ENCODE data around the gene SGSH. TPM values are rescaled to one million over a fixed set of nuclear protein-coding genes. Genes with fewer than 3 reads are reported as not detected.
"Not testable (repeated sequence)": the region's sequence is repeated elsewhere in the genome, so short reads cannot be mapped to it uniquely, and the experiment has no call there.

Gene SGSH
- total RNA-seq, 1 donor from 2014 or later = 12.4 TPM

- ATAC-seq (no peak), DNase-seq (ENCODE audit: missing footprints) (peak; percentile 55)
- intact Hi-C loops (cut with DNase I) = no loop called here
Measured at GRCh38 chr17:80217703-80218362, 2.3 kb downstream of the SGSH start.

- intact Hi-C loops (cut with DNase I) = no loop called here
- peak; percentile 61 for DNase-seq (ENCODE audit: missing footprints)
- ATAC-seq = no peak
Measured at GRCh38 chr17:80216473-80217456, 3.4 kb downstream of the SGSH start.

DNA sequence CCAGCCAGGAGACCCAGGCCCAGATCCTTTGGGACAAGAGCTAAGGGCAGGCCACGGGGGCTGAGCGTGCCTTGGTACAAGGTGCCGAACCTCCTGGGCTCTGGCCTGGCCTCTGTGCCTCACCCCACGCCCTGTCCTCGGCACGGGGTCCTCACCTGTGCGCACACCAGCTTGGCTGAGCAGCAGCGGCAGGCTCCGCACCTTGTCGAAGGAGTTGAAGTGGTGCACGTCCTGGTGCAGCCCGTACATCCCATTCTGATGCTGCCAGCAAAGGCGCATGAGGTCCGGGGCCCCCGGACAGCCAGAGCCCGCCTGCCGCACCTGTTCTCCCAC, 5.3 kb downstream of the SGSH start:
- no peak for ATAC-seq
- peak; percentile 64 for DNase-seq (ENCODE audit: missing footprints)
- intact Hi-C loops (cut with DNase I) = no loop called here

DNA sequence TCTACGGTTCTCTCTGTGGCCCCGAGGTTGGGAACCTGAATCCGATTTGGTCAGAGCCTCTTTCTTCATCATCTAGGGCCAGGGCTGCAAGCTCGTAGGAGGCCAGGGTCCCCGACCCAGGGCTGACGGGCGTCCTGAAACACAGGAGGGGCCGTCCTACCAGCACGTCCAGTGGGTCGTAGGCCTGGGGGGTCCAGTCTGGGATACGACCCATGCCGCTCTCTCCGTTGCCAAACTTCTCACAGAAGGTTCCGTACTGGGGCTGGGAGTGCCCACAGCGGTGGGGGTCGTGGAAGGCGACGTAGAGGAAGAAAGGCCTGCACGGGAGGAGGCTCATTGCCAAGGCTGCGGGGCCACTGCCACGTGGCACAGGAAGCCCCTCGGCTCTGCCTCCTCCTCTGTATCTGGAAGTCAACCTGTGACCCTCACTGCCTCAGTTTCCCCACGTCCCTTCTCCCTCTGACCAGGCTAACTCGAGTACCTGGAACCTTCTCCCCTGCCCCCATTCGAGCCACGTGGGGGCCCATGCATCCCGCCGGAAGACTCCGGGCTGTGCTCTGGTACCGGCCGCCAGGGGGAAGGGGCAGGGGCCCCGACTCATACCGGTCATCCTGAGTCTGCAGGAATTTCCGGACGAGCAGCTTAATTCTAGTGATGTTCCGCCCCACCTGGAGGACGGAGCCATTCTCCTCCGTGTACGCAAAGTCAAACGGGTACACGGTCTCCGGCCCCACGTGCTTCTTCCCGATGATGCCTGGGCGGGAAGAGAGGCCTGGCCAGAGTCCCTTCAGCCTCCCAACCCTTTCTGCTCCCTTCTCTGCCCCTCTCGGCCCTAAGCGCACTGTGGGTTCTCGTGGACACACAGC, 5.9 kb downstream of the SGSH start:
- peak; percentile 64 for DNase-seq (ENCODE audit: missing footprints)
- no peak for ATAC-seq
- intact Hi-C loops (cut with DNase I) = no loop called here

- intact Hi-C loops (cut with DNase I) = no loop called here
- ATAC-seq (no peak), DNase-seq (ENCODE audit: missing footprints) (peak; percentile 57)
Measured at GRCh38 chr17:80213643-80213975, 6.5 kb downstream of the SGSH start.

DNA sequence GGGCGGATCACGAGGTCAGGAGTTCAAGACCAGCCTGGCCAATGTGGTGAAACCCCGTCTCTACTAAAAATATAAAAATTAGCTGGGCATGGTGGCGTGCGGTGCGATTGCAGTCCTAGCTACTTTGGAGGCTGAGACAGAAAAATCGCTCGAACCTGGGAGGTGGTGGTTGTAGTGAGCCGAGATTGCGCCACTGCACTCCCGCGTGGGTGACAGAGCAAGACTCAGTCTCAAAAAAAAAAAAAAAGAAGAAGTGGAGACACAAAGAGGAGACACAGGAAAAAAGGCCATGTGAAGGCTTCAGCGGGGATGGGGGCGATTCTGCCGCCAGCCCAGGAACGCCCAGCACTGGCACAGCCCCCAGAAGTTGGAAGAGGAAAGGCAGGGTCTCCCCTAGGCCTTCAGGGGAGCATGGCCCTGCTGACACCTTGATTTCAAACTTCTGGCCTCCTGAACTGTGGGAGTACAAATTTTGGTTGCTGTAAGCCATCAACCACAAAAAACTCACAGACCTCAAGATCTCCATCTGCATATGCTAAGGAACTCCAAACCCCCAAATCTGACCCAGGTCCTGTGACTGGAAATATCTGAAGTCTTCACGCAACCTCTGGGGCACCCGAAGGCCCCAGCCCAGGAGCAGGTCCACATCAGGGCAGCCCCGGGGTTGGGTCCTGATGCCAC, 7.0 kb downstream of the SGSH start:
- intact Hi-C loops (cut with DNase I) = no loop called here
- no peak for ATAC-seq

DNA sequence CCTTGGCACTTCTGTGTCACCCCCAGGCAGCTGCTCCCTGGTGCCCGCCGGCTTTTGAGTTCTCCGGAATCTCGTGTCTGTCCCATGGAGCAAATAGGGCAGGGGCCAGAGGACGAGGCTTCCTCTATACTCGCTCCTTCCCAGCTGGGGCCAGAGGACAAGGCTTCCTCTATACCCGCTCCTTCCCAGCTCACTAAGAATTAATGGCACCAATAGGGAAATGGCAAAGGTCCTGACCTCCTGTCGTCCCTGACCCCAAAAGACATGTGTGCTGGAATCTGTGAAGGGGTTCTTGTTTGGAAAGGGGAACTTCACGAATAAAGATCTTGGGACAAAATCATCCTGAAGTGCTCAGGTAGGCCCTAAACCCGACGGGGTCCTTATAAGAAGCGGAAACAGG, 7.6 kb downstream of the SGSH start:
- intact Hi-C loops (cut with DNase I) = no loop called here
- no peak for DNase-seq (ENCODE audit: missing footprints)
- ATAC-seq = no peak

More for the DNA sequence above, 7.0 kb downstream of the SGSH start:
- peak; percentile 81 for DNase-seq (ENCODE audit: missing footprints)

- peak; percentile 43 for DNase-seq (ENCODE audit: missing footprints)
- intact Hi-C loops (cut with DNase I) = no loop called here
- ATAC-seq = no peak
Measured at GRCh38 chr17:80212109-80212508, 8.0 kb downstream of the SGSH start.

- ATAC-seq = no peak
- peak; percentile 51 for DNase-seq (ENCODE audit: missing footprints)
- intact Hi-C loops (cut with DNase I) = no loop called here
Measured at GRCh38 chr17:80210348-80211108, 9.6 kb downstream of the SGSH start.

DNA sequence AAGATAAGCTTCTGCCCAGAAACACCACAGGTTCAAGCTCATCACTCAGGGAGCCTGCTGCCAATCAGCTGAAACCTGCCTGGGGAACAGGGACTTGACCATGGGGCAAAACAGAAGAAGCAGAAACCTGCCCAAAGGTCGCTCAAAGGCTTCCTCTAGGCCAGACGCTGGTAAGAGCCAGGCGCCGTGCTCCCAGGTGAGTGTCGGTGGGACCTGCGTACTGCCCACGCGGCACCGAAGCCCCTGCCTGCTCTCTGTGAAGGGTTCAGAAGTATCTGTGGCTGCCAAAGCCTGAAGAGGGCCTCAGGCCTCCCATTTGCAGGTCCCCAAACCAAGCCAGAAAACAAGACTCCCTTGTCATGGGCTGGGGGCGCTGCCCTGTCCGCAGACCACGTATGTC, 10.4 kb downstream of the SGSH start:
- ATAC-seq (no peak), DNase-seq (ENCODE audit: missing footprints) (peak; percentile 20)
- intact Hi-C loops (cut with DNase I) = no loop called here

DNA sequence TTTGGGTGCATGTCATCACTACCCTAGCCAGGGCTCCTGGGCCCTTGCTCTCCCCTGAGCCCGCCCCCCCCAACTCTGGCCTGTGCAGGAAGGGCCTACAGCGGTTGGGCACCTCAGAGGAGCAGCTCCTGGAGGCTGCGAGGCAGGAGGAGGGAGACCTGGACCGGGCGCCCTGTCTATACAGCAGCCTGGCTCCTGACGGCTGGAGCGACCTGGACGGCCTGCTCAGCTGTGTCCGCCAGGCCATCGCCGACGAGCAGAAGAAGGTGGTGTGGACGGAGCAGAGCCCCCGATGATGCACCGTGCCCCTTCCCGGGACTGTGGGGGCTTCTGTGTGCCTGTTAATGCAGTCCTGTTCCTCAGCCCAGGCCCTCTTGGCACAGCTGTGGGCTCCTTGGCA, 12.1 kb downstream of the SGSH start:
- intact Hi-C loops (cut with DNase I) = no loop called here
- DNase-seq (ENCODE audit: missing footprints) = peak; percentile 64
- ATAC-seq = no peak

- ATAC-seq = no peak
- intact Hi-C loops (cut with DNase I) = no loop called here
- no peak for DNase-seq (ENCODE audit: missing footprints)
Measured at GRCh38 chr17:80205811-80206210, 14.3 kb downstream of the SGSH start.

DNA sequence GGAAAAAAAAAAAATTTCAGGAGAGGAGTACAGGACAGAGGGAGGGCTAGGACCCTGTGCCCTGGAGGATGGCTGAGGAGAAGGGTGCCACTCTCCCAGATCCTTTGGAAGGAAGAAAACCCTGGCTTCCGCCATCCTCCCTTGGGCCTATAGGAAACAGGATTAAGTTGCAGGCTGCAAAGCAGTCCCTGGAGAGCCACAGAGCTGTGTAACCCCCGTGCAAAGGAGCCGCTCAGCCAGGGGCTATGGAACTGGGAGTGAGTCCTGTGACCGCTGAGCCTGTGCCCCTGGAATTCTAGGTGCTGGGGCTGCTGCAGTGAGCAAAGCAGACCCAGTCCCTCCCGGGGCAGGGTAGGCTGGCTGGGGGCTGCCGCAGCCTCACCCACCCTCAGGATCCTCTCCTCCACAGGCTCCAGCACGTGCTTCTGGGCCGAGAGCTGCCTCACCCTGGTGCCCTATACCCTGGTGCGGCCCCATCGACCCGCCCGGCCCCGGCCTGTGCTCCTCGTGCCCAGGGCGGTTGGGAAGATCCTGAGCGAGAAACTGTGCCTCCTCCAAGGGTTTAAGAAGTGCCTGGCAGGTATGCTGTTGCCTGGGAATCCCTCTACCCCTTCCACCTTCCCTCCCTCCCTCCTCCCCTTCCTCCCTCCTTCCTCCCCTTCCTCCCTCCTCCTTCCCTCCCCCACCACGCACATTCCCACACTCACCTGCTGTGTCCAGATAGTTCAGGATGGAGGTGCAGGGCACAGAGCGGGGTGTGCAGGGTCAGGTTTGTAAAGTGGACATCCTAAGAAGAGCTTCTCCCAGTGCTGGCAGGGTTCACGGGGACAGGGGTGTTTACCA, 15.3 kb downstream of the SGSH start:
- DNase-seq (ENCODE audit: missing footprints) (no peak), ATAC-seq (no peak)
- intact Hi-C loops (cut with DNase I) = no loop called here

DNA sequence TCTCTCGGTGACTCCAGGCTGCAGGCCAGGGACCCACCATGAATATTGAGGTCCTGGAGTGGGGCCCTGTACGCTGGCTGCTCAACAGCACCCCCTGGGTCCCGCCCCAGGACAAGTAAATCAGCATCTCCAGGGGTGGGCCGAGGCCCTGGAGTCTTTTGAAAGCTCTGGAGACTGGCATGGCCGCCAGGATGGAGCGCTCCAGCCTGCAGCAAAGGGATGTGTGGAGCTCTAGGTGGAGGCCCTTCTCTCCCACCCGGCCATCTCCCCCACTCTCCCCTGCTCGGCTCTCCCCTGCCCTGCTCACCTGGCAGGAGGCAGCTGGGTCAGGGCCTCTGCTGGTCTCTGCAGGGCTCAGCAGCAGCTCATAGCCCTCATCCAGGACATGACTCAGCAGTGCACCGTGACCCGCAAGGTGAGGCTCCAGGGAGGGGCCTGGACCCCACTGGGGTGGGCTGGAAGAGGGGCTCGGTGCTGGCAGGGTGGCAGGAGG, 16.6 kb downstream of the SGSH start:
- ATAC-seq (no peak), DNase-seq (ENCODE audit: missing footprints) (no peak)
- intact Hi-C loops (cut with DNase I) = no loop called here

DNA sequence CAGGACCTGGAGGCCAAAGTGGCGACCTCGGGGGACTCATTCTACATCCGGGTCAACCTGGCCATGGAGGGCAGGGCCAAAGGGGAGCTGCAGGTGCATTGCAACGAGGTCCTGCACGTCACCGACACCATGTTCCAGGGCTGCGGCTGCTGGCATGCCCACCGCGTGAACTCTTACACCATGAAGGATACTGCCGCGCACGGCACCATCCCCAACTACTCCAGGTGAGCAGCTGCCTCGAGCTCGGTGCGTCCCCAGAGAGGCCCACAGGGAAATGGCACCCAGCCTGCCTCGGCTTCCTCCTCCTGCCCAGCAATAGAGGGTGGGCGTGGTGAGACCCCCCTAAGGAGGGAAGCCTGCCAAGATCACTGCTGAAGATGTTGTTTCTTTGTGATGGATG, 17.9 kb downstream of the SGSH start:
- ATAC-seq = no peak
- intact Hi-C loops (cut with DNase I) = no loop called here
- no peak for DNase-seq (ENCODE audit: missing footprints)

DNA sequence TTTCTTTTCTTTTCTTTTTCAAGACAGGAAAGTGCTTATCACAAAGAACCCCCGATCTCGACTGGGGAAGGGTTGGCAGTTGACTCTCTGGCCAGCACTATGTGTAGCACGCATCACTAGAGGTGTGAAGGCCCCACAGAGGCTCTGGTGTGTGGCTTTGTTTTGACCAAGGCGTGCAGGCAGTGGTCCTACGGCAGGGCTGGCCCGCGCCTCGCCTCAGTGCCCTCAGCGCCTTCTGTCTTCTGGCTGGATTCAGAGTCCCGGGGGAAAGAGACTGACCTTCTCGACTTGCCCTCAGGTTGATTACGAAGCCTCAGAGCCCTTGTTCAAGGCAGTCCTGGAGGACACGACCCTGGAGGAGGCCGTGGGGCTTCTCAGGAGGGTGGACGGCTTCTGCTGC, 18.7 kb downstream of the SGSH start:
- ATAC-seq (no peak), DNase-seq (ENCODE audit: missing footprints) (no peak)
- intact Hi-C loops (cut with DNase I) = no loop called here

DNA sequence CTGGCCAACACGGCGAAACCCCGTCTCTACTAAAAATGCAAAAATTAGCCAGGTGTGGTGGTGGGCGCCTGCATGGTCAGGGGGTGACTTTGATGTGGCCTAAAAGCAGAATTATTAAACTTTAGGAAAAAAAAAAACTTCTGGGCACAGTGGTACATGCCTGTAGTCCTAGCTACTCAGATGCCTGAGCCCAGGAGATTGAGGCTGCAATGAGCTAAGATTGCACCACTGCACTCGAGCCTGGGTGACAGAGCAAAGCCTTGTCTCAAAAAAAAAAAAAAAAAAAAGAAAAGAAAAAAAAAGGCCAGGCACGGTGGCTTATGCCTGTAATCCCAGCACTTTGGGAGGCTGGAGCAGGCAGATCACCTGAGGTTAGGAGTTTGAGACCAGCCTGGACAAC, 20.8 kb downstream of the SGSH start:
- ATAC-seq; DNase-seq (ENCODE audit: missing footprints); intact Hi-C loops (cut with DNase I): not testable (repeated sequence)

Data from Right ventricle myocardium inferior (tissue), 1 donor.